ENCODE results near the gene EEF1A1. TPM values are rescaled to one million over a fixed set of nuclear protein-coding genes. Genes with fewer than 3 reads are reported as not detected.

The EEF1A1 gene
- total RNA-seq, 1 experiment from 2014 or later: 7,052 TPM

- Mint-ChIP-seq H3K36me3 (ENCODE audit: insufficient read depth, unreplicated experiment) (peaks cover 2% of the 10 kb centered on the region), H3K27ac (ENCODE audit: unreplicated experiment) (no peak overlapping the region), H3K27me3 (ENCODE audit: unreplicated experiment) (no peaks in the 10 kb centered on the region), H3K4me1 (ENCODE audit: low read depth, unreplicated experiment) (no peaks in the 10 kb centered on the region), H3K4me3 (ENCODE audit: low read depth, unreplicated experiment) (no peak overlapping the region), H3K9me3 (ENCODE audit: low read depth, unreplicated experiment) (no peaks in the 10 kb centered on the region)
- CTCF ChIA-PET: no interaction called here
- intact Hi-C loops (cut with micrococcal nuclease; ENCODE audit: unreplicated experiment): no loop called here
- BruUV-seq (replicated peaks): no TSS peak
- DNase-seq: no peak
- TF ChIP-seq CTCF (IDR thresholded peaks at IDR 0.05; ENCODE audit: unreplicated experiment): no peak
Observed at GRCh38 chr6:73528897-73529296, 8.1 kb upstream of the EEF1A1 start.

DNA sequence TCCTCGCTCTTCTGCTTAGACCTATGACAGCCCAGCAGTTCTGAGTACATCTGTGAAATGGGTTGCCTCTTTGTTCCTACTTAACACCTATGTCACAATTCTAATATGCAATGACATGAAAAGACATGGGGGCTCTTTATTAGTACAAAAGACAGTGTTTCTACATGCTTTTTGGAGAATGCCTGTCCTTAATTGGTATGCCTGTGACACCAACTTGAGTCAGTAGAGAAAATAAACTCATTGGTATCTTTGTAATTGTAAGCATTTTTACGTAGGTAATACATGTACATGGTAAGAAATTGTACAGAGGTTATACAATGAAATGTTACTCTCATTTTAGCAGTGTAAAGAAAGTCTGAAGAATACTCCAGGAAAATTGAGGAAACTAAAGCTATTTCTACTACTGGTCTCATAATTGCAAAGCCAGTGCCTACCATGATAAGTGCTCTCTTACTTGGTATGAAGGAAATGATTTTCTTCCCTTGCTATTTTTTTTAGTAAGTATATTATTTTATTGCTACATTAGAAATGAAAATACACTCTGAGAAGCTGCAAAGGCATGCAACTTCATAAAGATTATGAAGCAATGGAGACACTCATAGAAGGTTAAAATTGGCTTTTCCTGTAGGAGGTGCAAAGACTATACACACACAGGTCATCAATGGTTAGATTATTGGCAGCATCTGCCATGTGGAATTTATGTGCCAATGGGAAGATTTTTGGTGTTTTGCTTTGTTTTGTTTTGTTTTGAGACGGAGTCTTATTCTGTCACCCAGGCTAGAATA is 4.9 kb upstream of the EEF1A1 start:
- H3K9me3 Mint-ChIP-seq (ENCODE audit: low read depth, unreplicated experiment): no peaks in the 10 kb centered on the region
- CTCF ChIA-PET: no interaction called here
- H3K4me3 Mint-ChIP-seq (ENCODE audit: low read depth, unreplicated experiment): no peak overlapping the region
- peaks cover 33% of the 10 kb centered on the region for H3K36me3 Mint-ChIP-seq (ENCODE audit: insufficient read depth, unreplicated experiment)
- BruUV-seq (replicated peaks): no TSS peak
- no peak overlapping the region for H3K27ac Mint-ChIP-seq (ENCODE audit: unreplicated experiment)
- peaks cover 8% of the 10 kb centered on the region for H3K27me3 Mint-ChIP-seq (ENCODE audit: unreplicated experiment)
- intact Hi-C loops (cut with micrococcal nuclease; ENCODE audit: unreplicated experiment): no loop called here
- no peaks in the 10 kb centered on the region for H3K4me1 Mint-ChIP-seq (ENCODE audit: low read depth, unreplicated experiment)
- no peak for DNase-seq
- no peak for TF ChIP-seq CTCF (IDR thresholded peaks at IDR 0.05; ENCODE audit: unreplicated experiment)

DNA sequence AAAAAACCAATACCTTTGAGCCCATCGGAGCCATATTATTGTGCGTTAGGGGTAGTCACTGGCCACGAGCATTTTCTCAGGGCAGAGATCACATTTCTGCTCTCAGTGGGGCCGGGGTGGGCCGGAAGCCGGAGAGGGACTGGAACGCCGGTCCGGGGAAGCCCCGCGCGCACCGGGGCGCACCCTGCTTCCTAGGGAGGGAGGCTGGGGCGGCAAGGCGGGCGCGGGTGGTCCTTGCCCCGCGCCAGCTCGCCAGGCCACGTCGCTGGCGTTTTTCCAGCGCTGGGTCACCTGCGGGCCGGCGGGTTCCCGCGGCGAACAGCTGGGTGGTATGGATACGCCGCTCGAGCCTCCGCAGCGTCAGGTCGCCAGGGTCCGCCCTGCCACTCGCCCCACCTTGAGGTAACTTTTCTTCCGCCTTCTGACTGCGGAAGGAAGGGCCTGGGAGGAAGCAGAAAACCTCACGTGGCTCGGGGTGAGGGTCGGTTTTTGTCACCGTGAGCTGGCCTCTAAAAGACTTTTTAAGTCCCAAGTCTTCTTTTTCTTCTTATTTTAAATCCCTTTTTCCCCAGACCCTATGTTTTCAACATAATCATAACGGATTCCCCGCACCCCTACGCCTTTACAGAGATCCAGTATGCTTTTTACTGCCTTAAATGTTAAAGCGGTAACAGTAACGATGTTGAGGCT is 2.7 kb upstream of the EEF1A1 start:
- no peak for TF ChIP-seq CTCF (IDR thresholded peaks at IDR 0.05; ENCODE audit: unreplicated experiment)
- H3K9me3 Mint-ChIP-seq (ENCODE audit: low read depth, unreplicated experiment): no peaks in the 10 kb centered on the region
- peak; percentile 82 for DNase-seq
- peak overlapping the region; percentile 99 for H3K27ac Mint-ChIP-seq (ENCODE audit: unreplicated experiment)
- CTCF ChIA-PET: interaction anchor here (1.4 kb wide), 1 partner anchor 57 kb away, joined by 4 read pairs; no protein-coding TSS in a partner anchor
- peak overlapping the region; percentile 92 for H3K4me3 Mint-ChIP-seq (ENCODE audit: low read depth, unreplicated experiment)
- H3K4me1 Mint-ChIP-seq (ENCODE audit: low read depth, unreplicated experiment): no peaks in the 10 kb centered on the region
- intact Hi-C loops (cut with micrococcal nuclease; ENCODE audit: unreplicated experiment): loop anchor here (5.0 kb wide), 1 partner anchor 44 kb away; no protein-coding TSS in a partner anchor
- BruUV-seq (replicated peaks): no TSS peak
- peaks cover 21% of the 10 kb centered on the region for H3K27me3 Mint-ChIP-seq (ENCODE audit: unreplicated experiment)
- H3K36me3 Mint-ChIP-seq (ENCODE audit: insufficient read depth, unreplicated experiment): peaks cover 55% of the 10 kb centered on the region

DNA sequence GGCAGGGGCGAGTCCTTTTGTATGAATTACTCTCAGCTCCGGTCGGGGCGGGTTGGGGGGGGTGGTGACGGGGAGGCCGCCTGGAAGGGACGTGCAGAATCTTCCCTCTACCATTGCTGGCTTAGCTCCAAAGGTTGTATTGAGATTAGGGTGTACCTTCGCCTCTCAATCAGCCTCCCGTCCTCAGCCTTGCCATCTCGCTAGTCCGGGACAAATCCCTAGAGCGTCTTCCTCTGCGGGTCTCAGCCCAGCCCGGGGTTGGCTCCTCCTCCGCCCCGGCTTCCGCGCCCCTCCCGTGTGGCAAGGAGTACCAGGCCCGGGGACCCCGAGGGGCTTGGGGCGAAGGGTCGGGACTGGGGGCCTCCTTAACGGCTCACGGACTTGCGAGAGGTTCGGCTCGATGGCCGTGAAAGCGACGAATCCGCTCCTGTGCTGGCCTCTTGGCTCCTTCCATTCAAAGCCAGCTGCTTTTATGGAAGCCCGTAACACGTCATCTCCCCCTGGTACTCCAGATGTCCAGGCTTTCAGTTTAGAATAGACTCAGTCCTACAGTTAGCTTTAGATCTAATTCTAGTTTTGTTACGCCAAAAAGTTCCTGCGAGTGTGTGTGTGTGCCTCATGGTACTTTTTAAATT is 636 bp upstream of the EEF1A1 start:
- intact Hi-C loops (cut with micrococcal nuclease; ENCODE audit: unreplicated experiment): loop anchor here (1.0 to 5.0 kb wide), 2 partner anchors 46 to 59 kb away; no protein-coding TSS in a partner anchor
- H3K36me3 Mint-ChIP-seq (ENCODE audit: insufficient read depth, unreplicated experiment): peaks cover 76% of the 10 kb centered on the region
- TSS peak; percentile 80 for BruUV-seq (replicated peaks)
- DNase-seq: no peak
- peak overlapping the region; percentile 99 for H3K27ac Mint-ChIP-seq (ENCODE audit: unreplicated experiment)
- TF ChIP-seq CTCF (IDR thresholded peaks at IDR 0.05; ENCODE audit: unreplicated experiment): no peak
- no peaks in the 10 kb centered on the region for H3K9me3 Mint-ChIP-seq (ENCODE audit: low read depth, unreplicated experiment)
- peaks cover 21% of the 10 kb centered on the region for H3K27me3 Mint-ChIP-seq (ENCODE audit: unreplicated experiment)
- peak overlapping the region; percentile 92 for H3K4me3 Mint-ChIP-seq (ENCODE audit: low read depth, unreplicated experiment)
- CTCF ChIA-PET: interaction anchor here (1.0 to 1.5 kb wide), 5 partner anchors 45 to 132 kb away, joined by 4 to 15 read pairs (median 5); partner anchors contain the start of genes CGAS and DDX43
- H3K4me1 Mint-ChIP-seq (ENCODE audit: low read depth, unreplicated experiment): peaks cover 6% of the 10 kb centered on the region

Measured in Calu3 (cell line).